Measurements from ENCODE around the gene KDELR3.

DNA sequence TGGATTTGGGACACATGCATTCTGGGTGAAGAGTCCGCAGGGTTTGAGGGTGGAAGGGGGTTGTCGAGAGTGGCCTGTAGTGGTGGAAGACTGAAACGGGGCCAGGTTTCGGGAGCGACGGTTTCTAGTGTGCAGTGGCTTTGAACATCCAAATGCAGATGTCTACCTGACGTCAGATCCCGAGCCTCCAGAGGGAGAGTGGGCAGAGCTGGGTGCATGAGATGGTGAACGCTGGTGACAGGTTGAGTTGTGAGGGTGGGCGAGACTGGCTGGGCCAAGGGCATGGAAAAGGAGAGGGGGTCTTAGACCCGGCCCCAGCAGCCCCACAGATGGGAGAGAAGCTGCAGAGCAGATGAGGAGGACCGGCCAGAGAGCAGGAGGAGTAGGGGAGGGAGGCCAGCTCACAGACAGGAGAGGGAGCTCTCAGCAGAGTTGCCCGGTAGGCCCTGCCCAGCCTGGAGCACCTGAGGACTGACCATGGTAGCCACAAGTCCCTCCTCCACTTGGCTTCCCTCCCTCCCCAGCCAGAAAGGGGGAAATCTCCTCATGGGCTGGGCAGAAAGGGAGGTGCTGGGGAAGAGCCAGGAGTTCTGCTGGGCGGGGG is 27.0 kb upstream of the KDELR3 start:
- TF ChIP-seq, protein P1, sequence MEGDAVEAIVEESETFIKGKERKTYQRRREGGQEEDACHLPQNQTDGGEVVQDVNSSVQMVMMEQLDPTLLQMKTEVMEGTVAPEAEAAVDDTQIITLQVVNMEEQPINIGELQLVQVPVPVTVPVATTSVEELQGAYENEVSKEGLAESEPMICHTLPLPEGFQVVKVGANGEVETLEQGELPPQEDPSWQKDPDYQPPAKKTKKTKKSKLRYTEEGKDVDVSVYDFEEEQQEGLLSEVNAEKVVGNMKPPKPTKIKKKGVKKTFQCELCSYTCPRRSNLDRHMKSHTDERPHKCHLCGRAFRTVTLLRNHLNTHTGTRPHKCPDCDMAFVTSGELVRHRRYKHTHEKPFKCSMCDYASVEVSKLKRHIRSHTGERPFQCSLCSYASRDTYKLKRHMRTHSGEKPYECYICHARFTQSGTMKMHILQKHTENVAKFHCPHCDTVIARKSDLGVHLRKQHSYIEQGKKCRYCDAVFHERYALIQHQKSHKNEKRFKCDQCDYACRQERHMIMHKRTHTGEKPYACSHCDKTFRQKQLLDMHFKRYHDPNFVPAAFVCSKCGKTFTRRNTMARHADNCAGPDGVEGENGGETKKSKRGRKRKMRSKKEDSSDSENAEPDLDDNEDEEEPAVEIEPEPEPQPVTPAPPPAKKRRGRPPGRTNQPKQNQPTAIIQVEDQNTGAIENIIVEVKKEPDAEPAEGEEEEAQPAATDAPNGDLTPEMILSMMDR (IDR thresholded peaks at IDR 0.05 in 8 of 11, conservative IDR thresholded peaks at IDR 0.05 in 3 of 11) = no peak
- TF ChIP-seq POLR2A (IDR thresholded peaks at IDR 0.05) (no peak), POLR2AphosphoS5 (IDR thresholded peaks at IDR 0.05) (no peak)

Data from spleen (tissue), 7 donors.